ENCODE data around the gene ELF1. TPM values are rescaled to one million over a fixed set of nuclear protein-coding genes. Genes with fewer than 3 reads are reported as not detected.
"Not testable (repeated sequence)": the region's sequence is repeated elsewhere in the genome, so short reads cannot be mapped to it uniquely, and the experiment has no call there.

Gene ELF1
- total RNA-seq, 2 experiments from 2014 or later, result 75.2 to 87.0 TPM

DNA sequence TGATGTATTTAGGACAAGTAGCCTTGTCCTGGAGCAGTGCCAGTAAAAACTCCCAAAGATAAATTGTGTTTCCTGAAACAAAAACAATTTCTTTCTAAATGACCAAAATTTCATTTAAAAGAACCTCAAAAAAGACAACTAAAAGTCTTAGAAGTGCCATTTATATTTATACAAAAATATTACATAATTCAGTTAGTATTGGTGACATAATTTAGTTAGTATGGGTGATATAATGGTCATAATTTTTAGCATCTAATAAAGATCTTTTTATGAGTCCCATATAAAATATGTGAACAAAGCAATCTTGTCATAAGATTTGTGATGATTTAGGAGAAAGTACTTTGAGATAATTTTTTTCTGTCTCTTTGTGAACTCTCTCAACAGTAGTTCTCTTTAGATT, 76.0 kb downstream of the ELF1 start:
- POLR2A ChIA-PET, result no interaction called here
- no peak for DNase-seq
- no peak for ATAC-seq
- no peaks in the 10 kb centered on the region for H3K9me3 Mint-ChIP-seq (ENCODE audit: low read depth)
- intact Hi-C loops (cut with DNase I, micrococcal nuclease), result no loop called here
- no peak overlapping the region for H3K4me3 Mint-ChIP-seq
- CTCF ChIA-PET, result no interaction called here
- H3K36me3 Mint-ChIP-seq (ENCODE audit: low read depth), result peaks cover 60% of the 10 kb centered on the region
- H3K27ac Mint-ChIP-seq, result no peak overlapping the region
- no peaks in the 10 kb centered on the region for H3K27me3 Mint-ChIP-seq
- peaks cover 15% of the 10 kb centered on the region for H3K4me1 Mint-ChIP-seq

DNA sequence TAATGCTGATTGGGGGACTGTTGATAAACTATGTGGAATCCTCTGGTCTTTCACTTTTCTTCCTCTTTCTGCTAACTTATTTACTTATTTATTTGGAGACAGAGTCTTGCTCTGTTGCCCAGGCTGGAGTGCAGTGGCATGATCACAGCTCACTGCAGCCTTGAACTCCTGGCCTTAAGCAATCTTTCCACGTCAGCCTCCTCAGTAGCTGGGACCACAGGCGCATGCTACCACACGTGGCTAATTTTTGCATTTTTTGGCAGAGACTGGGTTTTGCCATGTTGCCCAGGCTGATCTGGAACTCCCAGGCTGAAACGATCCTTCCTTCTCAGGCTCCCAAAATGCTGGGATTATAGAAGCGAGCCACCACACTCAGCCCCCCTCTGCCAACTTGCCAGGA, 77.5 kb downstream of the ELF1 start:
- peaks cover 17% of the 10 kb centered on the region for H3K4me1 Mint-ChIP-seq
- H3K27ac Mint-ChIP-seq, result no peak overlapping the region
- no peak overlapping the region for H3K4me3 Mint-ChIP-seq
- ChIA-PET POLR2A (no interaction called here), CTCF (no interaction called here)
- H3K27me3 Mint-ChIP-seq, result no peaks in the 10 kb centered on the region
- intact Hi-C loops (cut with DNase I, micrococcal nuclease), result no loop called here
- DNase-seq, result no peak
- H3K9me3 Mint-ChIP-seq (ENCODE audit: low read depth), result no peaks in the 10 kb centered on the region
- ATAC-seq, result no peak
- H3K36me3 Mint-ChIP-seq (ENCODE audit: low read depth), result peaks cover 55% of the 10 kb centered on the region

DNA sequence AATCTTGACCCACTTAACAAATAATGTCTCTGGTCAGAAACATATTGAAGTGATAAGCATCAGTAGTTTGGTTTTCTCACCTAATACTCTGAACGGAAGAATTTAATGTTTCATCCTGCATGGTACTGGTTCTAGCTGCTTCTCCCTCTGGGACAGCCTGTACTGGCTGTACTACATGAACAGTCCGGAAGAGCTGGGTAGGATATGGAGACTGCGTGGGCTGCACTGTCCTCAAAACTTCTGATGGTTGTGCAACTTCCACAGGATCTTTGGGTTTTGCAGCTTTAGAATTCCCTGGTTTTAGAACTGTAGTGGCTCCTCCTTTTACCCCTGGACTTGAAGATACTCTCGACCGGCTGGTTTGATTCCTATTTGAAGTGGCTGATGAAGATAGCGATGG, 78.3 kb downstream of the ELF1 start:
- no peak overlapping the region for H3K27ac Mint-ChIP-seq
- H3K4me1 Mint-ChIP-seq, result peaks cover 13% of the 10 kb centered on the region
- no peaks in the 10 kb centered on the region for H3K9me3 Mint-ChIP-seq (ENCODE audit: low read depth)
- no peak overlapping the region for H3K4me3 Mint-ChIP-seq
- CTCF ChIA-PET, result interaction anchor here (1.5 to 1.7 kb wide), 2 partner anchors 19 to 32 kb away, joined by 3 to 5 read pairs; no protein-coding TSS in a partner anchor
- H3K27me3 Mint-ChIP-seq, result no peaks in the 10 kb centered on the region
- peaks cover 47% of the 10 kb centered on the region for H3K36me3 Mint-ChIP-seq (ENCODE audit: low read depth)
- DNase-seq (no peak), ATAC-seq (no peak)
- intact Hi-C loops (cut with DNase I, micrococcal nuclease), result no loop called here
- POLR2A ChIA-PET, result no interaction called here

DNA sequence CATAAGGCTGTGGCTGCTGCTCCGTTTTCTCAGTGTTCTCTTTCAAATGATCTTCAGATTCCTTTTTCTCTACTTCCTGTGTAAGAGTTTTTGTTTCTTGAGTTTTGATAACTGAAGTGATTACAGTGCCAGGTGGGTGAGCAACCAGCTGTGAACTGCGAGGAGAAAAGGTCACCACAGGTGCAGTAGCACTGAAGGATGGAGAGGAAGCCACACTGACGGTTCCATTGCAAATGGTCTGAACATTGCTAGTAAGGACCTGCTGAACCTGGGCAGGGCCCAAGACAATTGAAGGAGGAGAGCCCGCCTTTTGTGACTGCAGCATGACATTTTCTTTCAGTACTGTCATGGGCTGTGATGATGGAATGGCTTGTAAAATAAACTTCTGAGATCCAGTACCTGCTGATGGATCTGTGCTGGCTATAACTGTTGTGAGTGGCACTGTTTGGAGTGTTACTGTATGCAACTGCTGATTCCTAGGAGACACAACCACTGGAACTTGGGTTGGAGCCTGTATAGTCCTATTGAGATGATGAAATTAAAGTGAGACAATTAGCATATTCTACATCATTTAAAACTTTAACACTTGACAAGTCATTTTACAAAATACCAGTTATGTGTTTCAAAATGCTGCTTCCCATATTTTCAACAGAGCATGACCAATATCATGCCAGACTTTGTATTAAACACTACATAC, 85.5 kb downstream of the ELF1 start:
- Mint-ChIP-seq H3K9me3 (ENCODE audit: low read depth) (no peaks in the 10 kb centered on the region), H3K4me3 (no peak overlapping the region), H3K27me3 (no peaks in the 10 kb centered on the region), H3K36me3 (ENCODE audit: low read depth) (peaks cover 44% of the 10 kb centered on the region), H3K4me1 (peaks cover 26% of the 10 kb centered on the region), H3K27ac (peak overlapping the region; percentile 85)
- ChIA-PET CTCF (interaction anchor here (0.5 to 1.8 kb wide), 6 partner anchors 11 to 140 kb away, joined by 3 to 9 read pairs (median 4); partner anchors contain the start of gene ELF1), POLR2A (no interaction called here)
- ATAC-seq (peak; percentile 59), DNase-seq (peak; percentile 30)
- intact Hi-C loops (cut with DNase I, micrococcal nuclease), result no loop called here

DNA sequence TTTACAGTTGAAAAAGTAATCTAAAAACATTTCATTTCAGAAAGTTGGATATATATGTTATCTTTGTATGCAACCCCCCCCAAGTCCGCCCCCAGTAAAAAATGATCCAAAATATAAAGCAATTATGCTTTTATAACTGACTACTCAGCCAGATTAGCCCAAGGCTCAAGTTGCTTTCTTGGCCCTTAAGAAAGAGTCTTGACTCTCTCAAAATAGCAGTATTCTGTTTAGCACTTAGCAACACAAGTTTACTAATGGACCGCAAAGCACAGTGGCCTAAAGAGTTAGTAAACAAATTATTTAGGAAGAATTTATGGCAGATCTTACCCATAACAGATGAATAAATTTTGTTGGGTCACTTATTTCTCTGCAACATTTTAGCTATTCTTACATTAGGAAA, 86.9 kb downstream of the ELF1 start:
- intact Hi-C loops (cut with DNase I, micrococcal nuclease), result no loop called here
- Mint-ChIP-seq H3K36me3 (ENCODE audit: low read depth) (peaks cover 43% of the 10 kb centered on the region), H3K27ac (no peak overlapping the region), H3K4me3 (no peak overlapping the region), H3K27me3 (no peaks in the 10 kb centered on the region), H3K4me1 (peaks cover 28% of the 10 kb centered on the region), H3K9me3 (ENCODE audit: low read depth) (no peaks in the 10 kb centered on the region)
- POLR2A ChIA-PET, result no interaction called here
- CTCF ChIA-PET, result interaction anchor here (1.6 kb wide), 1 partner anchor 11 kb away, joined by 3 read pairs; no protein-coding TSS in a partner anchor
- DNase-seq (no peak), ATAC-seq (no peak)

DNA sequence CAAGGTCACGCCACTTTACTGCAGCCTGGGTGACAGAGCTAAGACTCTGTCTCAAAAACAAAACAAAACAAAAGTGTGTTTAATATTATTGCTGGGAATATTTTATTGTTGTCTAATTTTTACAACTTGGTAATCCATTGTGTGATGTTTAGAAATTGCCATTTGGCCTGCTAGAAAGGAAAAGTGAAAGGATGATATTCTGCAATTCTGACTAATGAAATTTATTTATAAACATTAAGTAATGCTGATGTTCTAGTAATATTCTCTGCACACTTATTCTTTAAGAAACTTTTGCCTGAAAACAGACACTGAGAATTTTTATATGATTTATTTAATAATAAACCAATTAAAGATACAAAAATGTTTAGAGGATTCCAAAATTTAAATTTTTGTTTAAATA, 87.4 kb downstream of the ELF1 start:
- no peak for DNase-seq
- peaks cover 26% of the 10 kb centered on the region for H3K4me1 Mint-ChIP-seq
- no peak overlapping the region for H3K27ac Mint-ChIP-seq
- intact Hi-C loops (cut with DNase I, micrococcal nuclease), result no loop called here
- H3K27me3 Mint-ChIP-seq, result no peaks in the 10 kb centered on the region
- no peak overlapping the region for H3K4me3 Mint-ChIP-seq
- H3K36me3 Mint-ChIP-seq (ENCODE audit: low read depth), result peaks cover 39% of the 10 kb centered on the region
- ChIA-PET CTCF (no interaction called here), POLR2A (no interaction called here)
- ATAC-seq, result no peak
- no peaks in the 10 kb centered on the region for H3K9me3 Mint-ChIP-seq (ENCODE audit: low read depth)

DNA sequence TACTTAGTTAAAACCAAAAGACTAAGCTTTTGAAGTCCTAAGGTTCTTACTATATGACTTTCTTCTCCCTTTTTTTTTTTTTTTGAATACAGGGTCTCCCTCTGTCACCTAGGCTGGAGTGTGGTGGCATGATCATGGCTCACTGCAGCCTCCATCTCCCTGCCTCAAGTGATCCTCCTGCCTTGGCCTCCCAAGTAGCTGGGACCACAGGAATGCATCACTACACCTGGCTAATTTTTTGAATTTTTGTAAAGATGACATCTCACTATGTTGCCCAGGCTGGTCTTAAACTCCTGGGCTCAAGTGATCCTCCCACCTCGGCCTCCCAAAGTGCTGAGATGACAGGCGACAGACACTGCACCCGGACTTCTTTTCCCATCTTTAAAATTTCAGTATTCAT, 89.2 kb downstream of the ELF1 start:
- CTCF ChIA-PET, result interaction anchor here (1.3 to 1.5 kb wide), 2 partner anchors 9 to 45 kb away, joined by 4 to 7 read pairs; no protein-coding TSS in a partner anchor
- peaks cover 35% of the 10 kb centered on the region for H3K36me3 Mint-ChIP-seq (ENCODE audit: low read depth)
- peaks cover 23% of the 10 kb centered on the region for H3K4me1 Mint-ChIP-seq
- H3K27me3 Mint-ChIP-seq; H3K4me3 Mint-ChIP-seq; ATAC-seq; H3K9me3 Mint-ChIP-seq (ENCODE audit: low read depth); intact Hi-C loops (cut with DNase I, micrococcal nuclease); DNase-seq: not testable (repeated sequence)
- POLR2A ChIA-PET, result interaction anchor here (0.8 kb wide), 1 partner anchor 82 kb away, joined by 3 read pairs; no protein-coding TSS in a partner anchor
- H3K27ac Mint-ChIP-seq, result peak overlapping the region; percentile 58

DNA sequence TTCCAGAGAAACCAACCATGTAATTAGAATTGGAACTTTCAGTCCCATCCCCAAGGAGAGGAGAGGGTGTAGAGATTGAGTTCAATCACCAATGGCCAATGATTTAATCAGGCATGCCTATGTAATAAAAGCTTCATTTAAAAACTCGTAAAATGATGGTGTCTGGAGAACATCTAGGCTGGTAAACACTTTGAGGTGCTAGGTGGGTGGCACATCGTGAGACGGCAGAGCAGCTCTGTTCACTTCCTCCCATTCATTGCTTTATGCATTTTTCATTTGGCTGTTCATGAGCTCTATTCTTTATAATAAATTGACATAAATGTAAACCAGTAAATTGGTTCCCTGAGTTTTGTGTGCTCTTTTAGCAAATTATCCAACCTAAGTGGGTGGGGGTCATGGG, 90.1 kb downstream of the ELF1 start:
- Mint-ChIP-seq H3K27me3 (no peaks in the 10 kb centered on the region), H3K27ac (no peak overlapping the region), H3K4me1 (peaks cover 21% of the 10 kb centered on the region), H3K9me3 (ENCODE audit: low read depth) (no peaks in the 10 kb centered on the region), H3K36me3 (ENCODE audit: low read depth) (peaks cover 33% of the 10 kb centered on the region), H3K4me3 (no peak overlapping the region)
- no peak for ATAC-seq
- intact Hi-C loops (cut with DNase I, micrococcal nuclease), result no loop called here
- ChIA-PET CTCF (interaction anchor here (0.5 to 1.5 kb wide), 5 partner anchors 9 to 1171 kb away, joined by 3 to 7 read pairs (median 4); no protein-coding TSS in a partner anchor), POLR2A (interaction anchor here (0.8 kb wide), 1 partner anchor 83 kb away, joined by 3 read pairs; no protein-coding TSS in a partner anchor)
- DNase-seq, result no peak

DNA sequence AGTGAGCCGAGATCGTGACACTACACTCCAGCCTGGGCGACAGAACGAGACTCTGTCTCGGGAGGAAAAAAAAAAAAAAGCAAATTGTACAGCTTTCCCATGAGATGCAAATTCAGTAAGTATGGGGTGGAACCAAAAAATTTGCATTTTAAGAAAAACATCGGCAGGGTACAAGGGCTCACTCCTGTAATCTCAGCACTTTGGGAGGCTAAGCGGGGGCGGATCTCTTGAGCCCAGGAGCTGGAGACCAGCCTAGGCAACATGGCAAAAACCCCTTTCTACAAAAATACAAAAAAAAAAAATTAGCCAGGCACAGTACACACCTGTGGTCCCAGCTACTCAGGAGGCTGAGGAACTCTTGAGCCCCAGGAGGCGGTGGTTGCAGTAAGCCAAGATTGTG, 91.2 kb downstream of the ELF1 start:
- ChIA-PET CTCF (interaction anchor here (0.7 to 1.0 kb wide), 3 partner anchors 10 to 46 kb away, joined by 3 to 4 read pairs (median 3); no protein-coding TSS in a partner anchor), POLR2A (interaction anchor here (0.7 kb wide), 2 partner anchors 706 to 779 kb away, joined by 3 read pairs; no protein-coding TSS in a partner anchor)
- Mint-ChIP-seq H3K27me3 (no peaks in the 10 kb centered on the region), H3K4me1 (peaks cover 12% of the 10 kb centered on the region), H3K4me3 (no peak overlapping the region), H3K27ac (no peak overlapping the region), H3K9me3 (ENCODE audit: low read depth) (no peaks in the 10 kb centered on the region), H3K36me3 (ENCODE audit: low read depth) (peaks cover 23% of the 10 kb centered on the region)
- intact Hi-C loops (cut with DNase I, micrococcal nuclease), result no loop called here
- DNase-seq, result no peak
- no peak for ATAC-seq

DNA sequence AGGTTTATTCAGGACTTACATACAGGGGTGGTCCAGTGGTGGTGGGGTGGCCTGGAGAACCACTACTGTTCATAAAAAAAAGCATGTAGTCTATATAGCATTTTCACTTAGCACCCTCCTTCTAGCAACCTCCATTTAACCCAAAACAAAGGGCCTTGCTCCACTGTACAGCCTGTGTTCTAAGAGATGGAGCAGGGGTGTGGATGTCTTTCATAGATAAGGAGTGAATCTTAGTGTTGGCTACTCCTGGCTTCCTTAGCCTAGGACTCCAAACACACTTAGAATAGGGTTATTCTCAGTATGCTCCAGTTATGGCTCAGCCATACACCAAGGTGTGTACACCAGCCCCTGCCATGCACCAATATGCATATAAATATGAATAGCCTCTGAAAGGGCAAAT, 95.2 kb downstream of the ELF1 start:
- Mint-ChIP-seq H3K27me3 (no peaks in the 10 kb centered on the region), H3K36me3 (ENCODE audit: low read depth) (peaks cover 4% of the 10 kb centered on the region), H3K9me3 (ENCODE audit: low read depth) (no peaks in the 10 kb centered on the region), H3K4me1 (peaks cover 21% of the 10 kb centered on the region), H3K4me3 (no peak overlapping the region), H3K27ac (no peak overlapping the region)
- ChIA-PET CTCF (no interaction called here), POLR2A (no interaction called here)
- intact Hi-C loops (cut with DNase I, micrococcal nuclease), result loop anchor here (5.0 kb wide), 2 partner anchors 93 to 338 kb away; partner anchors contain the start of genes ELF1 (in 1 of the 2) and MTRF1 (in 1 of the 2)
- DNase-seq (no peak), ATAC-seq (no peak)

DNA sequence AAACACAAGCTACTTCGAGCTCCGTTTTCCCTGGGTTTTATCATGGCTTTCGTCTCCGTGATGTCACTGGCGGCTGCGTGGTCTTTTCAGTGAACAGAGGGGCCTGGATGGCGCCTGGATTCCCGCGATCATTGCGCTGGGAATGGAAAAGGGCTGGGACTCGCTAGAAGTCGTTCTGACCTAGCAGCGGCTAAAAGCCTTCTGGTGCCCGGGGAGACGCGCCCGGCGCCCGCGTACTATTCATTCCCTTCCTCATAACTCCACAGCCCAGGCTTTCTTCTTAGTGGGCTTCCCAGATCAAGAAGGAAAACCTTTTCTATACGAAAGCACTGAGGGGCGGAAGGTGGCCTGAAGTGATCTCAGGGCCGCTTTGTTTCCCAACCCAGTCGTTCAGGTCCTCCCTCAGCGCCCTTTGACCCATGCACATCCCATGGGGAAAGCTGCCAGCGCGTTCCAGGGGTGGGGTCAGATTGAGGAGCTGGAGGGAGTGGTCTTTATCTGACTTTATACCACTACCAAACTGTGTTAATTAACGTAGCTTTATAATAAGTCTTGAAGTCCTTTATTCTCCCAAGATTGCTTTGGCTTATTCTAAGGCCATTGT, 96.6 kb downstream of the ELF1 start:
- DNase-seq (no peak), ATAC-seq (no peak)
- H3K4me1 Mint-ChIP-seq, result peaks cover 20% of the 10 kb centered on the region
- intact Hi-C loops (cut with DNase I, micrococcal nuclease), result loop anchor here (5.0 kb wide), 2 partner anchors 95 to 340 kb away; partner anchors contain the start of genes ELF1 (in 1 of the 2) and MTRF1 (in 1 of the 2)
- H3K36me3 Mint-ChIP-seq (ENCODE audit: low read depth), result peaks cover 4% of the 10 kb centered on the region
- CTCF ChIA-PET, result interaction anchor here (0.6 to 2.7 kb wide), 12 partner anchors 12 to 154 kb away, joined by 3 to 10 read pairs (median 4); no protein-coding TSS in a partner anchor
- H3K9me3 Mint-ChIP-seq (ENCODE audit: low read depth), result no peaks in the 10 kb centered on the region
- H3K4me3 Mint-ChIP-seq, result peak overlapping the region; percentile 32
- H3K27me3 Mint-ChIP-seq, result no peaks in the 10 kb centered on the region
- H3K27ac Mint-ChIP-seq, result peak overlapping the region; percentile 76
- POLR2A ChIA-PET, result no interaction called here

All from activated CD4-positive, alpha-beta T cell treated with anti-CD3 and anti-CD28 coated beads for 36 hours (primary cell).